ENCODE results near the gene MRPL51. TPM values are rescaled to one million over a fixed set of nuclear protein-coding genes. Genes with fewer than 3 reads are reported as not detected.

The MRPL51 gene
- total and polyA plus RNA-seq, 9 of the 15 experiments (the other 6 are each of a cell fraction or from before 2014, with no cell fraction given), result 127 to 727 (median 208) TPM

DNA sequence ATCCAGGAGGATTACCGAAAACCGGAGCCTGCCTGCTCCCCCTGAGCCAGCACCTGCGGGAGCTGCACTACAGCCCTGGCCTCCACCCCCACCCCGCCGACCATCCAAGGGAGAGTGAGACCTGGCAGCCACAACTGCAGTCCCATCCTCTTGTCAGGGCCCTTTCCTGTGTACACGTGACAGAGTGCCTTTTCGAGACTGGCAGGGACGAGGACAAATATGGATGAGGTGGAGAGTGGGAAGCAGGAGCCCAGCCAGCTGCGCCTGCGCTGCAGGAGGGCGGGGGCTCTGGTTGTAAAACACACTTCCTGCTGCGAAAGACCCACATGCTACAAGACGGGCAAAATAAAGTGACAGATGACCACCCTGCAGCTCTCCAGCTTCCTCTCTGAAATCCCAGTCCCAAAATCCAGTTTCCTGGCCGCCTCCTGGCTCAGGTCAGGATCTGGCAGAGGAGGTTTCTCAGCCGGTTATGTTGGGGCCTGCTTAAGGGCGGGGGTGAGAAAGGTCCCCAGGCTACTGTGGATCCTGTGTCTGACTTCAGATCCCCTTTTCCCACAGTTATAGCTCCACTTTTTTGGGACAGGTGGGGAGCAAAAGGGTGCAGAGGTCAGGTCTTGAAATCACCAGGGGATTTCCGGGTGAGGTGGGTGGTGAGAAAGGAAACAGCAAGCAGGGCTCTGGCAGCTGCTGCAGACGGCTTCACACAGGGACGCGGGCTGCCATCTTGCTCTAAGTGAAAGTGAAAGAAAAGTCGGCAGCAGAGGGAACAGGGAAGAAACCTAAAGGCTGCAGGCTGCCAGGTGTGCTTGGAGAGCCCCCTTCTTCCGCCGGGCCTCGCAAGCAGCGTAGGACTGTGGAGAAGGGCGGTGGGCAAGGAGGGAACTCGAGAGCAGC, 41.5 kb downstream of the MRPL51 start, which contains the start of gene TAPBPL (continued):
- TF ChIP-seq TBP (optimal IDR thresholded peaks at IDR 0.05; ENCODE audit: low read depth, low read length) (peak; percentile 11), GTF2E2 (tag; IDR thresholded peaks at IDR 0.05) (peak; percentile 58; the same call in 1 of the 2 replicates), YY1 (IDR thresholded peaks at IDR 0.05; ENCODE audit: borderline replicate concordance in 1 of 3, control insufficient read depth in 1 of 3, extremely low read depth in 1 of 3, insufficient read depth in 3 of 3, insufficient read length in 1 of 3, insufficient replicate concordance in 2 of 3, low read depth in 1 of 3, low read length in 2 of 3) (peak in 2 of 3 experiments; percentile 75 to 84), BRD9 (IDR thresholded peaks at IDR 0.05; ENCODE audit: low read depth, partially characterized antibody) (no peak), POLR2A (conservative IDR thresholded peaks at IDR 0.05) (peak; percentile 50), GABPA (tag; conservative IDR thresholded peaks at IDR 0.05; ENCODE audit: low read depth) (0 out of 2 replicates have a peak, but pooled peaks have one; percentile 14), ZNF766 (CRISPR knock-in tag; conservative IDR thresholded peaks at IDR 0.05) (peak; percentile 71), L3MBTL2 (IDR thresholded peaks at IDR 0.05) (peak; percentile 49; the same call in 1 of the 2 replicates), ZFX (CRISPR knock-in tag; IDR thresholded peaks at IDR 0.05) (peak; percentile 74)
- TF ChIP-seq, protein P1, sequence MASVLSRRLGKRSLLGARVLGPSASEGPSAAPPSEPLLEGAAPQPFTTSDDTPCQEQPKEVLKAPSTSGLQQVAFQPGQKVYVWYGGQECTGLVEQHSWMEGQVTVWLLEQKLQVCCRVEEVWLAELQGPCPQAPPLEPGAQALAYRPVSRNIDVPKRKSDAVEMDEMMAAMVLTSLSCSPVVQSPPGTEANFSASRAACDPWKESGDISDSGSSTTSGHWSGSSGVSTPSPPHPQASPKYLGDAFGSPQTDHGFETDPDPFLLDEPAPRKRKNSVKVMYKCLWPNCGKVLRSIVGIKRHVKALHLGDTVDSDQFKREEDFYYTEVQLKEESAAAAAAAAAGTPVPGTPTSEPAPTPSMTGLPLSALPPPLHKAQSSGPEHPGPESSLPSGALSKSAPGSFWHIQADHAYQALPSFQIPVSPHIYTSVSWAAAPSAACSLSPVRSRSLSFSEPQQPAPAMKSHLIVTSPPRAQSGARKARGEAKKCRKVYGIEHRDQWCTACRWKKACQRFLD (CRISPR knock-in tag; IDR thresholded peaks at IDR 0.05), result peak; percentile 61; the same call in 1 of the 2 replicates
- TF ChIP-seq, protein P2, sequence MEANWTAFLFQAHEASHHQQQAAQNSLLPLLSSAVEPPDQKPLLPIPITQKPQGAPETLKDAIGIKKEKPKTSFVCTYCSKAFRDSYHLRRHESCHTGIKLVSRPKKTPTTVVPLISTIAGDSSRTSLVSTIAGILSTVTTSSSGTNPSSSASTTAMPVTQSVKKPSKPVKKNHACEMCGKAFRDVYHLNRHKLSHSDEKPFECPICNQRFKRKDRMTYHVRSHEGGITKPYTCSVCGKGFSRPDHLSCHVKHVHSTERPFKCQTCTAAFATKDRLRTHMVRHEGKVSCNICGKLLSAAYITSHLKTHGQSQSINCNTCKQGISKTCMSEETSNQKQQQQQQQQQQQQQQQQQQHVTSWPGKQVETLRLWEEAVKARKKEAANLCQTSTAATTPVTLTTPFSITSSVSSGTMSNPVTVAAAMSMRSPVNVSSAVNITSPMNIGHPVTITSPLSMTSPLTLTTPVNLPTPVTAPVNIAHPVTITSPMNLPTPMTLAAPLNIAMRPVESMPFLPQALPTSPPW (CRISPR knock-in tag; IDR thresholded peaks at IDR 0.05), result 0 out of 2 replicates have a peak, but pooled peaks have one; percentile 26
- TF ChIP-seq, protein P3, sequence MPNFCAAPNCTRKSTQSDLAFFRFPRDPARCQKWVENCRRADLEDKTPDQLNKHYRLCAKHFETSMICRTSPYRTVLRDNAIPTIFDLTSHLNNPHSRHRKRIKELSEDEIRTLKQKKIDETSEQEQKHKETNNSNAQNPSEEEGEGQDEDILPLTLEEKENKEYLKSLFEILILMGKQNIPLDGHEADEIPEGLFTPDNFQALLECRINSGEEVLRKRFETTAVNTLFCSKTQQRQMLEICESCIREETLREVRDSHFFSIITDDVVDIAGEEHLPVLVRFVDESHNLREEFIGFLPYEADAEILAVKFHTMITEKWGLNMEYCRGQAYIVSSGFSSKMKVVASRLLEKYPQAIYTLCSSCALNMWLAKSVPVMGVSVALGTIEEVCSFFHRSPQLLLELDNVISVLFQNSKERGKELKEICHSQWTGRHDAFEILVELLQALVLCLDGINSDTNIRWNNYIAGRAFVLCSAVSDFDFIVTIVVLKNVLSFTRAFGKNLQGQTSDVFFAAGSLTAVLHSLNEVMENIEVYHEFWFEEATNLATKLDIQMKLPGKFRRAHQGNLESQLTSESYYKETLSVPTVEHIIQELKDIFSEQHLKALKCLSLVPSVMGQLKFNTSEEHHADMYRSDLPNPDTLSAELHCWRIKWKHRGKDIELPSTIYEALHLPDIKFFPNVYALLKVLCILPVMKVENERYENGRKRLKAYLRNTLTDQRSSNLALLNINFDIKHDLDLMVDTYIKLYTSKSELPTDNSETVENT (CRISPR knock-in tag; IDR thresholded peaks at IDR 0.05), result no peak
- TF ChIP-seq, protein P4, sequence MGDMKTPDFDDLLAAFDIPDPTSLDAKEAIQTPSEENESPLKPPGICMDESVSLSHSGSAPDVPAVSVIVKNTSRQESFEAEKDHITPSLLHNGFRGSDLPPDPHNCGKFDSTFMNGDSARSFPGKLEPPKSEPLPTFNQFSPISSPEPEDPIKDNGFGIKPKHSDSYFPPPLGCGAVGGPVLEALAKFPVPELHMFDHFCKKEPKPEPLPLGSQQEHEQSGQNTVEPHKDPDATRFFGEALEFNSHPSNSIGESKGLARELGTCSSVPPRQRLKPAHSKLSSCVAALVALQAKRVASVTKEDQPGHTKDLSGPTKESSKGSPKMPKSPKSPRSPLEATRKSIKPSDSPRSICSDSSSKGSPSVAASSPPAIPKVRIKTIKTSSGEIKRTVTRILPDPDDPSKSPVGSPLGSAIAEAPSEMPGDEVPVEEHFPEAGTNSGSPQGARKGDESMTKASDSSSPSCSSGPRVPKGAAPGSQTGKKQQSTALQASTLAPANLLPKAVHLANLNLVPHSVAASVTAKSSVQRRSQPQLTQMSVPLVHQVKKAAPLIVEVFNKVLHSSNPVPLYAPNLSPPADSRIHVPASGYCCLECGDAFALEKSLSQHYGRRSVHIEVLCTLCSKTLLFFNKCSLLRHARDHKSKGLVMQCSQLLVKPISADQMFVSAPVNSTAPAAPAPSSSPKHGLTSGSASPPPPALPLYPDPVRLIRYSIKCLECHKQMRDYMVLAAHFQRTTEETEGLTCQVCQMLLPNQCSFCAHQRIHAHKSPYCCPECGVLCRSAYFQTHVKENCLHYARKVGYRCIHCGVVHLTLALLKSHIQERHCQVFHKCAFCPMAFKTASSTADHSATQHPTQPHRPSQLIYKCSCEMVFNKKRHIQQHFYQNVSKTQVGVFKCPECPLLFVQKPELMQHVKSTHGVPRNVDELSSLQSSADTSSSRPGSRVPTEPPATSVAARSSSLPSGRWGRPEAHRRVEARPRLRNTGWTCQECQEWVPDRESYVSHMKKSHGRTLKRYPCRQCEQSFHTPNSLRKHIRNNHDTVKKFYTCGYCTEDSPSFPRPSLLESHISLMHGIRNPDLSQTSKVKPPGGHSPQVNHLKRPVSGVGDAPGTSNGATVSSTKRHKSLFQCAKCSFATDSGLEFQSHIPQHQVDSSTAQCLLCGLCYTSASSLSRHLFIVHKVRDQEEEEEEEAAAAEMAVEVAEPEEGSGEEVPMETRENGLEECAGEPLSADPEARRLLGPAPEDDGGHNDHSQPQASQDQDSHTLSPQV (IDR thresholded peaks at IDR 0.05), result peak; percentile 63
- TF ChIP-seq, protein P5, sequence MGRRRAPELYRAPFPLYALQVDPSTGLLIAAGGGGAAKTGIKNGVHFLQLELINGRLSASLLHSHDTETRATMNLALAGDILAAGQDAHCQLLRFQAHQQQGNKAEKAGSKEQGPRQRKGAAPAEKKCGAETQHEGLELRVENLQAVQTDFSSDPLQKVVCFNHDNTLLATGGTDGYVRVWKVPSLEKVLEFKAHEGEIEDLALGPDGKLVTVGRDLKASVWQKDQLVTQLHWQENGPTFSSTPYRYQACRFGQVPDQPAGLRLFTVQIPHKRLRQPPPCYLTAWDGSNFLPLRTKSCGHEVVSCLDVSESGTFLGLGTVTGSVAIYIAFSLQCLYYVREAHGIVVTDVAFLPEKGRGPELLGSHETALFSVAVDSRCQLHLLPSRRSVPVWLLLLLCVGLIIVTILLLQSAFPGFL (CRISPR knock-in tag; IDR thresholded peaks at IDR 0.05), result no peak
